ENCODE measurements around the gene GLDN. TPM values are rescaled to one million over a fixed set of nuclear protein-coding genes. Genes with fewer than 3 reads are reported as not detected.

The GLDN gene
- total RNA-seq, 6 experiments from 2014 or later: not detected

GRCh38 chr15:51338496-51338895, 3.0 kb upstream of the GLDN start, which contains the start of gene CYP19A1:
TSS of gene CYP19A1 (minus strand) at chr15:51338596. CDS start at chr15:51242912, 95,684 bp downstream.
- Mint-ChIP-seq H3K4me3 (no peak within 1 kb of the TSS), H3K9me3 (no peaks in the 10 kb centered on the region), H3K27ac (no peak within 1 kb of the TSS), H3K4me1 (ENCODE audit: low read depth) (peaks cover 6% of the 10 kb centered on the region; the same call in 1 of the 2 replicates), H3K36me3 (ENCODE audit: low read depth) (no peaks in the 10 kb centered on the region), H3K27me3 (ENCODE audit: insufficient read depth) (peaks cover 22% of the 10 kb centered on the region)
- no peak for TF ChIP-seq CTCF (IDR thresholded peaks at IDR 0.05)
- no peak for DNase-seq

GRCh38 chr15:51342227-51342999, 958 bp downstream of the GLDN start:
- H3K9me3 Mint-ChIP-seq: no peaks in the 10 kb centered on the region
- DNase-seq: no peak
- no peaks in the 10 kb centered on the region for H3K4me1 Mint-ChIP-seq (ENCODE audit: low read depth)
- no peak overlapping the region for H3K27ac Mint-ChIP-seq
- no peak overlapping the region for H3K4me3 Mint-ChIP-seq
- H3K36me3 Mint-ChIP-seq (ENCODE audit: low read depth): no peaks in the 10 kb centered on the region
- TF ChIP-seq CTCF (IDR thresholded peaks at IDR 0.05): no peak
- peaks cover 32% of the 10 kb centered on the region for H3K27me3 Mint-ChIP-seq (ENCODE audit: insufficient read depth)

- Mint-ChIP-seq H3K27ac (no peak overlapping the region), H3K9me3 (no peaks in the 10 kb centered on the region), H3K4me3 (no peak overlapping the region), H3K4me1 (ENCODE audit: low read depth) (no peaks in the 10 kb centered on the region), H3K27me3 (ENCODE audit: insufficient read depth) (peaks cover 28% of the 10 kb centered on the region), H3K36me3 (ENCODE audit: low read depth) (no peaks in the 10 kb centered on the region)
- DNase-seq: no peak
- TF ChIP-seq CTCF (IDR thresholded peaks at IDR 0.05): no peak
Observed at GRCh38 chr15:51343466-51343865, 2.0 kb downstream of the GLDN start.

GRCh38 chr15:51346136-51346535, 4.7 kb downstream of the GLDN start:
- peaks cover 29% of the 10 kb centered on the region for H3K27me3 Mint-ChIP-seq (ENCODE audit: insufficient read depth)
- no peak for TF ChIP-seq CTCF (IDR thresholded peaks at IDR 0.05)
- H3K36me3 Mint-ChIP-seq (ENCODE audit: low read depth): no peaks in the 10 kb centered on the region
- no peaks in the 10 kb centered on the region for H3K9me3 Mint-ChIP-seq
- no peak for DNase-seq
- no peak overlapping the region for H3K4me3 Mint-ChIP-seq
- no peak overlapping the region for H3K27ac Mint-ChIP-seq
- H3K4me1 Mint-ChIP-seq (ENCODE audit: low read depth): no peaks in the 10 kb centered on the region

GRCh38 chr15:51348688-51349087, 7.2 kb downstream of the GLDN start:
- Mint-ChIP-seq H3K4me3 (no peak overlapping the region), H3K4me1 (ENCODE audit: low read depth) (no peaks in the 10 kb centered on the region), H3K27ac (no peak overlapping the region), H3K9me3 (no peaks in the 10 kb centered on the region), H3K27me3 (ENCODE audit: insufficient read depth) (peaks cover 36% of the 10 kb centered on the region), H3K36me3 (ENCODE audit: low read depth) (no peaks in the 10 kb centered on the region)
- DNase-seq: no peak
- no peak for TF ChIP-seq CTCF (IDR thresholded peaks at IDR 0.05)

Measured in HFFc6 (cell line).